AG09319 (cell line): ENCODE data around the gene FUOM.
"Not testable (repeated sequence)": the region's sequence is repeated elsewhere in the genome, so short reads cannot be mapped to it uniquely, and the experiment has no call there.

Experiments
- DNase-seq: peaks from one replicate; pipeline ENCODE4 v3.0.0-alpha.2; 2010; ENCODE audit warnings: low read depth; ENCODE audit errors: extremely low read depth
- CTCF ChIP-seq: IDR thresholded peaks from 2 replicates; pipeline ENCODE4 v1.5.1; 2011; ENCODE audit warnings: low read depth, mild to moderate bottlenecking, inconsistent platforms, low read length, moderate library complexity

The FUOM gene

GRCh38 chr10:133378251-133379096 lies 20.7 kb upstream of the FUOM start:
- TF ChIP-seq CTCF, result no peak
- DNase-seq, result no peak

GRCh38 chr10:133377818-133378250 lies 20.0 kb upstream of the FUOM start:
- no peak for DNase-seq
- no peak for TF ChIP-seq CTCF

GRCh38 chr10:133377025-133377817 lies 19.4 kb upstream of the FUOM start:
- DNase-seq, result no peak
- no peak for TF ChIP-seq CTCF

GRCh38 chr10:133376183-133376582 lies 18.4 kb upstream of the FUOM start:
- not testable (repeated sequence) for DNase-seq

GRCh38 chr10:133375357-133376115 lies 17.7 kb upstream of the FUOM start:
- DNase-seq, result no peak
- no peak for TF ChIP-seq CTCF

- peak; percentile 72 for DNase-seq
- no peak for TF ChIP-seq CTCF
Observed at GRCh38 chr10:133373174-133374090, 15.6 kb upstream of the FUOM start, which contains the start of gene ECHS1. TSS of gene ECHS1 (minus strand) at chr10:133373354. CDS start at chr10:133373333, 21 bp downstream.

GRCh38 chr10:133372507-133372906 lies 14.7 kb upstream of the FUOM start:
- DNase-seq, result no peak
- no peak for TF ChIP-seq CTCF
